ENCODE measurements around the gene SPEM3. TPM values are rescaled to one million over a fixed set of nuclear protein-coding genes. Genes with fewer than 3 reads are reported as not detected.

The SPEM3 gene
- total and polyA plus RNA-seq, 2 of the 4 experiments (the other 2 are of a cell fraction): not detected

DNA sequence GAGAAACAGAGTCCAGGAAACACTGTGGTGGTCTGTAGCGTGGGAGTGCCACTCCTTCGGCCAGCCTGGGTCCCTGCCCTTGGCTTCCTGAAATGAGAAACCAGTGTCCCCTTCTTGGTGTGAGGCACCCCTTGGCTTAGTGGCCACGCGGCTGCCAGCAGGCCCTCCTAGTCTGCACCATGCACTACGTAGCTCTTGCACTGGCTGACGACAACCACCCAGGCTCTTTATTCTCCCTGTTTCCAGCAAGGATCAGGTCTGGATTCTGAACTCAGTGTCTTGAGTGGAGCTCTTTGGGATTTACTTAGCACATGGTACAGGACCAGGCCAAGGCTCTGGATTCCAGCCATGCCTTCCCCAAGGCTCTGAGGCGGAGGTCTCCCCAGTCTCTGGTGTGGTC is 1.1 kb upstream of the SPEM3 start:
- ChIA-PET CTCF (interaction anchor here (1.1 kb wide), 1 partner anchor 9 kb away, joined by 3 read pairs; no protein-coding TSS in a partner anchor), POLR2A (ENCODE audit: unreplicated experiment) (no interaction called here)
- H4K20me1 ChIP-seq (ENCODE audit: insufficient read depth, low read length): no peaks in the 10 kb centered on the region
- no peak overlapping the region for H3K9ac ChIP-seq (ENCODE audit: low read depth, low read length)
- no peak overlapping the region for H2BK5ac ChIP-seq (ENCODE audit: low read depth, low read length, poor library complexity, severe bottlenecking)
- H2BK120ac ChIP-seq (ENCODE audit: low read depth, low read length): no peak overlapping the region
- H2BK15ac ChIP-seq (ENCODE audit: low read depth, low read length): no peak overlapping the region
- no peak overlapping the region for H3K23ac ChIP-seq (ENCODE audit: low read depth, low read length)
- dilution Hi-C loops (cut with HindIII; ENCODE audit: low sequenced_read_pairs, unreplicated experiment) (no loop called here), in situ Hi-C loops (cut with MboI; ENCODE audit: low sequenced_read_pairs) (no loop called here), intact Hi-C loops (cut with micrococcal nuclease) (no loop called here)
- TF ChIP-seq CEBPB (IDR thresholded peaks at IDR 0.05; ENCODE audit: low read depth, low read length): no peak
- TF ChIP-seq NFE2L2 (IDR thresholded peaks at IDR 0.05; ENCODE audit: low read depth, low read length): no peak
- TF ChIP-seq MAZ (IDR thresholded peaks at IDR 0.05; ENCODE audit: borderline replicate concordance, low read depth, low read length): no peak
- no peak for TF ChIP-seq MAFK (IDR thresholded peaks at IDR 0.05; ENCODE audit: low read depth, low read length)
- TF ChIP-seq RCOR1 (IDR thresholded peaks at IDR 0.05; ENCODE audit: insufficient replicate concordance, low read length): no peak
- TF ChIP-seq CTCF (conservative IDR thresholded peaks at IDR 0.05; ENCODE audit: low read depth, low read length): no peak
- no peak for TF ChIP-seq BHLHE40 (IDR thresholded peaks at IDR 0.05; ENCODE audit: low read depth, low read length)
- no peak for TF ChIP-seq MXI1 (IDR thresholded peaks at IDR 0.05; ENCODE audit: borderline replicate concordance, low read depth, low read length)
- TF ChIP-seq RFX5 (IDR thresholded peaks at IDR 0.05; ENCODE audit: low read depth, low read length): no peak
- TF ChIP-seq RAD21 (IDR thresholded peaks at IDR 0.05; ENCODE audit: low read length): no peak
- no peak for TF ChIP-seq POLR2A (IDR thresholded peaks at IDR 0.05; ENCODE audit: low read depth, low read length)
- TF ChIP-seq ELK1 (IDR thresholded peaks at IDR 0.05; ENCODE audit: borderline replicate concordance, low read depth, low read length): no peak
- TF ChIP-seq CHD1 (IDR thresholded peaks at IDR 0.05; ENCODE audit: low read depth, low read length): no peak
- H3K56ac ChIP-seq (ENCODE audit: extremely low read depth, insufficient read depth, low read length): no peak overlapping the region
- H3K27me3 ChIP-seq (ENCODE audit: control insufficient read depth, insufficient read depth, low read length): peaks cover 2% of the 10 kb centered on the region; the same call in 1 of the 2 replicates
- H3K4me3 ChIP-seq (ENCODE audit: insufficient read depth, low read depth, low read length): no peak overlapping the region
- H3K4me2 ChIP-seq (ENCODE audit: low read depth, low read length): no peak overlapping the region
- H2BK20ac ChIP-seq (ENCODE audit: low read depth, low read length): no peak overlapping the region
- no peak overlapping the region for H4K91ac ChIP-seq (ENCODE audit: insufficient read depth, low read depth, low read length)
- H4K5ac ChIP-seq (ENCODE audit: low read depth, low read length): no peak overlapping the region
- H3K79me1 ChIP-seq (ENCODE audit: low read depth in 1 of 2, low read length in 2 of 2): no peaks in the 10 kb centered on the region
- no peak overlapping the region for H3K18ac ChIP-seq (ENCODE audit: low read depth, low read length)
- H3K36me3 ChIP-seq (ENCODE audit: control insufficient read depth, insufficient read depth, low read length): no peaks in the 10 kb centered on the region
- BruUV-seq (replicated peaks): no TSS peak
- H3K9me1 ChIP-seq (ENCODE audit: insufficient read depth, low read length): 0 out of 2 replicates have a peak, but pooled peaks cover 3% of the 10 kb centered on the region
- no peak overlapping the region for H3K27ac ChIP-seq (ENCODE audit: insufficient read depth, low read length)
- H3K14ac ChIP-seq (replicated peaks; ENCODE audit: low read depth, low read length): no peak overlapping the region
- no peaks in the 10 kb centered on the region for H3K9me3 ChIP-seq (ENCODE audit: control insufficient read depth, insufficient read depth, low read length)
- no peak overlapping the region for H2AK5ac ChIP-seq (ENCODE audit: low read depth, low read length)
- DNase-seq: no peak
- H2AFZ ChIP-seq (replicated peaks; ENCODE audit: low read length, poor library complexity): no peak overlapping the region
- no peak overlapping the region for H4K8ac ChIP-seq (ENCODE audit: low read depth in 2 of 2, low read length in 2 of 2)
- 93% methylated on average over 3 of the region's 7 CpGs; no CpG with 5 or more reads in 1 of the 2 experiments for WGBS, 2 experiments (ENCODE audit: extremely low coverage in 2 of 2, insufficient read length in 1 of 2)
- H3K4me1 ChIP-seq (ENCODE audit: control insufficient read depth, insufficient read depth, low read length): no peaks in the 10 kb centered on the region
- no peak for ATAC-seq (ENCODE audit: low read depth)
- H3K4ac ChIP-seq (ENCODE audit: low read depth, low read length): no peak overlapping the region
- H2AK9ac ChIP-seq (replicated peaks; ENCODE audit: low read depth, low read length, poor library complexity): no peak overlapping the region
